KMS-11 (cell line): ENCODE data around the gene PCDH1.

Experiments
- H2AFZ ChIP-seq: fragments of 200-600 bp; sonication (generic); 2 replicates; pipeline ENCODE4 v1.6.1; 2016; ENCODE audit warnings: antibody characterized with exemption, mixed run types, low read depth
- H3K27ac ChIP-seq: fragments of 200-600 bp; sonication (generic); 2 replicates; pipeline ENCODE4 v1.6.1; 2016; ENCODE audit warnings: mild to moderate bottlenecking, mixed run types
- H3K27me3 ChIP-seq: fragments of 200-600 bp; sonication (generic); 2 replicates; pipeline ENCODE4 v1.6.1; 2017; ENCODE audit warnings: mild to moderate bottlenecking, low read depth, mixed run types, moderate library complexity; ENCODE audit not compliant: insufficient read depth
- H3K36me3 ChIP-seq: fragments of 200-600 bp; sonication (generic); 2 replicates; pipeline ENCODE4 v1.6.1; 2017; ENCODE audit warnings: mild to moderate bottlenecking, mixed run types; ENCODE audit not compliant: insufficient read depth
- H3K4me1 ChIP-seq: fragments of 200-600 bp; sonication (generic); 2 replicates; pipeline ENCODE4 v1.6.1; 2016; ENCODE audit warnings: mild to moderate bottlenecking, low read depth, mixed run types; ENCODE audit not compliant: poor library complexity, severe bottlenecking
- H3K4me2 ChIP-seq: fragments of 200-600 bp; sonication (generic); 2 replicates; pipeline ENCODE4 v1.7.0; 2016; ENCODE audit warnings: mild to moderate bottlenecking, mixed run types
- H3K4me3 ChIP-seq: fragments of 200-600 bp; sonication (generic); IDR thresholded peaks from 2 replicates; pipeline ENCODE4 v1.6.1; 2017; ENCODE audit warnings: low read depth, low read length, mixed read lengths; ENCODE audit not compliant: insufficient read depth
- H3K79me2 ChIP-seq: fragments of 200-600 bp; sonication (generic); 2 replicates; pipeline ENCODE4 v1.6.1; 2016; ENCODE audit warnings: low read depth, mixed run types; ENCODE audit not compliant: insufficient read depth
- H3K9ac ChIP-seq: fragments of 200-600 bp; sonication (generic); 2 replicates; pipeline ENCODE4 v1.6.1; 2016; ENCODE audit warnings: mild to moderate bottlenecking, mixed run types
- H4K20me1 ChIP-seq: fragments of 200-600 bp; sonication (generic); 2 replicates; pipeline ENCODE4 v1.6.1; 2016; ENCODE audit warnings: mild to moderate bottlenecking, mixed run types; ENCODE audit not compliant: insufficient read depth
- CTCF ChIP-seq: fragments of 200-600 bp; sonication (generic); conservative IDR thresholded peaks from 2 replicates; pipeline ENCODE4 v1.6.1; 2017; ENCODE audit warnings: low read depth, mild to moderate bottlenecking, antibody characterized with exemption, low read length, moderate library complexity, mixed read lengths

PCDH1 gene

DNA sequence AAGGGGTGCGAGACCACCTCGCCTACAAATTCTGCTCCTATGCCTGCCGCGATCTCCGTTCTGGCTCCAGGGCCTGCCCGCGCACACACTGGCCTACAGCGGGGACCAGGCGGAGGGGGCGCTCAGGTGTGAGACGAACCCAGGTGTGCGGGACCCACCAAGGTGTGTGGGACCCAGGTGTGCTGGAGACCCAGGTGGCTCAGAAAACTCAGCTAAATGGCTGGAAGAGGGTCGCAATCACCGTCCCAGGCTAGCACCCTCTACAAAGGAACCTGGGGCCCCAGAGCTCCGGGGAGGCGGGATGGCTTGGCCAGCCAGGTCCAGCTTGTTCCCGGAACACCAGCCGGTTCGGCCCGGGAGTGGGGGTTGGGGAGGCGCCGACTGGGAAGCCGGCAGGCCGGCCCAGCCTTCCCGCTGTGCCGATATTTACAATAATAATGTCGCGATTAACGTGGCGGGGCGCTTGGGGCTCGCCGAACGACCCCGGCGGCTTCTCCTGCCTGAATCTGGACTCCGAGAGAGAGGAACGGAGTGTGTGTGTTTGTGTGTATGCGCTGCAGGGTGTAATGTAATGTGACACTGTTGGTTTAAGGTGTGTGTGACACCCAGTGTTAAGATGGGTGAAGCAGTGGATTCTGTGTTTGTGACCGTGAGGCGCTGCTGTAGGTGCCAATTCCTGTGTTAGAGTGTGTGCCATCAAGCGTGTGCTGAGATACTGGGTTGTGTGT is 1.4 kb downstream of the PCDH1 start:
- Histone ChIP-seq H4K20me1 (no peaks in the 10 kb centered on the region), H3K79me2 (no peaks in the 10 kb centered on the region), H3K27me3 (peaks cover 12% of the 10 kb centered on the region), H3K27ac (no peak overlapping the region), H3K36me3 (no peaks in the 10 kb centered on the region), H3K9ac (no peak overlapping the region), H3K4me1 (peaks cover 27% of the 10 kb centered on the region), H3K4me3 (no peak overlapping the region), H2AFZ (no peak overlapping the region), H3K4me2 (peak overlapping the region; percentile 84; the same call in 1 of the 2 replicates)
- no peak for TF ChIP-seq CTCF

DNA sequence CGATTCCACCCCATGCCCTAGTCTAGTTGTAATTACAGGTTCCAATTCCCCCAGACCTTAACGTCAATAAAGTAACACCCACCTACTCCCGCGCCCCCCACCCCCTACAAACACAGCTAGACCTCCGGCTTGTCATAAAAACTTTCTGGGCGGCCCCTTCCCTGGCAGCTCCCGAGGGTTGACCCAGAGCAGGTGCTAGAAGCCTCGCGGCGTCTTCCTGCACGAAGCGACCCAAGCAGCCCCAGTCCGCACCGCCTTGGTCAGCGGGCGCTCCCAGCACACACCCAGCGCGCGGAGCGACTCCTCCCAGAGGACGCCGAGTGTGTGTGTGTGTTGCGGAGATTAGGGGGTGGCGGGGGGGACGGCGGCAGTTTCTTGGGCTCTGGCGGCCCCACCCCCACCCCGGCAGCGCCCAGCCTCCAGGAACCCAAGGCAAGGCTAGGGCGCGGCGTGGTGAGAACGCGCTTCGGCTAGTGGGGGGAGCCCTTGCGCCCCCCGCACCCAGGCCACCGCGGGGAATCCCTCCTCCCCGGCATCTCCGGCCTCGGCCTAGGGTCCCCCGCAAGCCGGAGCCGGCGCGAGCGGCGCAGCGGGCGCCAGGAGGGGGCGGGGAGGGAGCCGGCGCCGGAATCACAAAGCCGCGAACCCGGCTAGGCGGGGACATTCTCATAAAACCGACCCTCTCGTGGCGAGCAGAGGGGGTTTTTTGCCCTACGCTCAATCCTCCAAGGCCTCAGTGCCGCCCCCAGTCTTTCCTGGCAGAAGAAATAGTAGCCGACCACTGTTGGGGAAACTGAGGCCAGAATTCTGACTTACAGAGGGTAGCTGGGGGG is 2.2 kb downstream of the PCDH1 start:
- Histone ChIP-seq H4K20me1 (no peaks in the 10 kb centered on the region), H3K27ac (no peak overlapping the region), H3K36me3 (no peaks in the 10 kb centered on the region), H3K4me3 (no peak overlapping the region), H2AFZ (no peak overlapping the region), H3K79me2 (no peaks in the 10 kb centered on the region), H3K4me2 (no peak overlapping the region), H3K27me3 (peaks cover 12% of the 10 kb centered on the region), H3K4me1 (peaks cover 19% of the 10 kb centered on the region), H3K9ac (no peak overlapping the region)
- TF ChIP-seq CTCF: no peak

DNA sequence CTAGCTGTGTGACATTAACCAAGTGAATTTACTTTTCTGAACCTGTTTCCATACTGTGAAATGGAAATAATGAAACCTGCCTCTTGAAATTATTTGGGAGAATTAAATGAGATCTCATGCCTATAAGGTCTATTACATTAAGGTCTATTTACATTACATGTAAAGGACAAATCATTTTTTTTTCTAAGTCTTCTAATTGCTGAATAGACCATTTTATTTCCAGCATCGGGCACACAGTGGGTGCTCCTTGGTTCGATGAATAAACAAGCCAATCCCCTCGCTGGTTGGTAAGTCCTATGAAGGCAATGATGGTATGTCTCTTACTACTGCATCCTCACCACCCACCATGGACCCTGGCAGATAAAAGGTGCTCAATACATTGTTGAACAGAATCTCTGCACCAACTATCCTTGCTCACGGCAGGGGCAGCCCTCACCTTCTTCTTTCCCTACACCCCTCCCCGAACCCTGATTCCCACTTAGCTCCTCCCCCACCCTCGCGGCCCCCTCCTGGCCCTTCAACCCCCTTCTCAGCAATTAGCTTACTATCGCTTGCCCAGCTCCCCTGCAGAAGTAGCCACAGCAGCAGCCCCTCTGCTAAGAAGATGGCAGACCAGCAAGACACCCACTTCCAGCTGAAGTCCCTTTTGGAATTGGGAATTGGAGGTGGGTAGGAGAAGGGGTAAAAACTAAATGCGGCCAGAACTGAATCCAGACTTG is 3.0 kb downstream of the PCDH1 start:
- no peak overlapping the region for H3K9ac ChIP-seq
- H2AFZ ChIP-seq: no peak overlapping the region
- TF ChIP-seq CTCF: no peak
- H3K36me3 ChIP-seq: no peaks in the 10 kb centered on the region
- peaks cover 11% of the 10 kb centered on the region for H3K4me1 ChIP-seq
- H3K4me3 ChIP-seq: no peak overlapping the region
- H3K4me2 ChIP-seq: no peak overlapping the region
- H4K20me1 ChIP-seq: no peaks in the 10 kb centered on the region
- peaks cover 12% of the 10 kb centered on the region for H3K27me3 ChIP-seq
- H3K27ac ChIP-seq: no peak overlapping the region
- no peaks in the 10 kb centered on the region for H3K79me2 ChIP-seq

DNA sequence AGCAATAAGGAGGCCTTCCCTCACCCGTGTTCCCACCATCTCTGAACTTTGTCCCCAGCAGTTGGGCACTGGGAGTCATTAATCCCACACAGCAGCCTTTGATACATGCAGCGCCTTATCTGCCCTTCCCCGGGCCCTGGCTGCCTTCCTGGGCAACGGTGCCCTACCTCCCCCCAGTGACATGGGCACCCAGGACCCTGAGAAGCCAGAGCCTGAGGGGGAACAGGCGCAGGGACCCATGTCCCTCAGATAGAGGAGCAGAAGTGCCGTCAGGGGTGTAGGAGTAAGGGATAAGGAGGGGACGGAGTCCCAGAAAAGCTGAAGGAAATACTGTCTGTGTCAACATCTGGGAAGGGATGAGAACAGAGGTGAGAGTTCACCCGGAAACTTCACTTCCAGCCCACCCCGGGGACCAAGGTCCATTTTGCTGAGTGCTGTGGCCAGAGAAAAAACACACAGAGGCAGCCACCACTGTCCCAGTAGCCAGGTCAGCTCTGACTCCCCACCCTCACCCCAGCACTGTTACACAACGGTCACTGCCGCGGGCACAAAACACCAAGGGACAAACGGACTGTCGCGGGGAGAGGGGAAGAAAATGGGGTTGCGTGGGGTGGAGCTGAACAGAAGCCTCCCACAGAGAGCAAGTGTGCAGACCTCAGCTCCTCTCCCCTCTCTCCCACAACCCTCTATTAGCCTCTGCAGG is 3.8 kb downstream of the PCDH1 start:
- Histone ChIP-seq H3K27ac (no peak overlapping the region), H3K4me3 (no peak overlapping the region), H3K9ac (no peak overlapping the region), H3K4me2 (no peak overlapping the region), H2AFZ (no peak overlapping the region), H3K4me1 (peaks cover 3% of the 10 kb centered on the region), H4K20me1 (no peaks in the 10 kb centered on the region), H3K79me2 (no peaks in the 10 kb centered on the region), H3K27me3 (peaks cover 12% of the 10 kb centered on the region), H3K36me3 (no peaks in the 10 kb centered on the region)
- no peak for TF ChIP-seq CTCF
